Progenitor cell of endocrine pancreas (in vitro differentiated cells): ENCODE measurements around the gene ZIC5. TPM values are rescaled to one million over a fixed set of nuclear protein-coding genes. Genes with fewer than 3 reads are reported as not detected.

Source experiments
- DNase-seq: peaks from one replicate; pipeline ENCODE4 v3.0.0; 2021; ENCODE audit warnings: low spot score; ENCODE audit not compliant: unreplicated experiment
- H3K27ac Mint-ChIP-seq: 2 replicates; pipeline ENCODE4 v1.8.0; 2021; ENCODE audit warnings: mild to moderate bottlenecking, moderate library complexity, mixed read lengths
- H3K27me3 Mint-ChIP-seq: 2 replicates; pipeline ENCODE4 v1.8.0; 2021; ENCODE audit warnings: mixed read lengths
- H3K36me3 Mint-ChIP-seq: 2 replicates; pipeline ENCODE4 v1.8.0; 2022; ENCODE audit warnings: mixed read lengths; ENCODE audit not compliant: insufficient read depth
- H3K4me1 Mint-ChIP-seq: 2 replicates; pipeline ENCODE4 v1.8.0; 2021; ENCODE audit warnings: low read depth, mixed read lengths
- H3K4me3 Mint-ChIP-seq: 2 replicates; pipeline ENCODE4 v1.8.0; 2021; ENCODE audit warnings: low read depth, mild to moderate bottlenecking, moderate library complexity, mixed read lengths
- H3K9me3 Mint-ChIP-seq: 2 replicates; pipeline ENCODE4 v1.8.0; 2021; ENCODE audit warnings: low read depth, mixed read lengths
- total RNA-seq: library from RNA; stranded (reverse); gene quantifications from 2 replicates; pipeline ENCODE4 v1.2.1, GENCODE V29; 2021
- TF ChIP-seq, protein P1 (sequence below): fragments of 200-600 bp; sonication (generic); IDR thresholded peaks from one replicate; pipeline ENCODE4 v1.5.0; 2021; ENCODE audit warnings: antibody characterized with exemption, mild to moderate bottlenecking; ENCODE audit not compliant: unreplicated experiment

ZIC5 gene
- total RNA-seq, 1 donor from 2014 or later = not detected

DNA sequence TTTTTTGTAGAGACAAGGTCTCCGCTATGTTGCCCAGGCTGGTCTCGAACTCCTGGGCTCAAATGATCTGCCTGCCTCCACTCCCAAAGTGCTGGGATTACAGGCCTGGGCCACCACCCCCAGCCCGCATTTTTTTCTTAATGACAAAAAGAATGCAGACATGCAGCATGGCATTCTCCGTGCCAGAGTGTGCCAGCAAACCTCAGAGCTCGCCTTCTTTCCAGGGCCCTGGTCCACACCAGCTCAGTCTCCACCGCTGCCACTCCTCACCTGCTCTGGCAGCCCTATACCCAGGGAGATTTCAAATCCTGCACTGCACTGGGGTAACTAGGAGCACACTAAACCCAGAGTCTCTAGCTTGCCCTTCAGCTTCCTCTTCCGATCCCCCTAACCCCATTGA lies 41.7 kb downstream of the ZIC5 start:
- H3K27me3 Mint-ChIP-seq = peaks cover 26% of the 10 kb centered on the region
- no peaks in the 10 kb centered on the region for H3K36me3 Mint-ChIP-seq
- no peak overlapping the region for H3K4me3 Mint-ChIP-seq
- no peak overlapping the region for H3K27ac Mint-ChIP-seq
- H3K9me3 Mint-ChIP-seq = no peaks in the 10 kb centered on the region
- no peak for DNase-seq
- H3K4me1 Mint-ChIP-seq = no peaks in the 10 kb centered on the region
- TF ChIP-seq, protein P1, sequence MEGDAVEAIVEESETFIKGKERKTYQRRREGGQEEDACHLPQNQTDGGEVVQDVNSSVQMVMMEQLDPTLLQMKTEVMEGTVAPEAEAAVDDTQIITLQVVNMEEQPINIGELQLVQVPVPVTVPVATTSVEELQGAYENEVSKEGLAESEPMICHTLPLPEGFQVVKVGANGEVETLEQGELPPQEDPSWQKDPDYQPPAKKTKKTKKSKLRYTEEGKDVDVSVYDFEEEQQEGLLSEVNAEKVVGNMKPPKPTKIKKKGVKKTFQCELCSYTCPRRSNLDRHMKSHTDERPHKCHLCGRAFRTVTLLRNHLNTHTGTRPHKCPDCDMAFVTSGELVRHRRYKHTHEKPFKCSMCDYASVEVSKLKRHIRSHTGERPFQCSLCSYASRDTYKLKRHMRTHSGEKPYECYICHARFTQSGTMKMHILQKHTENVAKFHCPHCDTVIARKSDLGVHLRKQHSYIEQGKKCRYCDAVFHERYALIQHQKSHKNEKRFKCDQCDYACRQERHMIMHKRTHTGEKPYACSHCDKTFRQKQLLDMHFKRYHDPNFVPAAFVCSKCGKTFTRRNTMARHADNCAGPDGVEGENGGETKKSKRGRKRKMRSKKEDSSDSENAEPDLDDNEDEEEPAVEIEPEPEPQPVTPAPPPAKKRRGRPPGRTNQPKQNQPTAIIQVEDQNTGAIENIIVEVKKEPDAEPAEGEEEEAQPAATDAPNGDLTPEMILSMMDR = no peak

GRCh38 chr13:99926014-99926731 lies 45.4 kb downstream of the ZIC5 start:
- peaks cover 26% of the 10 kb centered on the region for H3K27me3 Mint-ChIP-seq
- no peak overlapping the region for H3K27ac Mint-ChIP-seq
- H3K9me3 Mint-ChIP-seq = no peaks in the 10 kb centered on the region
- no peaks in the 10 kb centered on the region for H3K36me3 Mint-ChIP-seq
- H3K4me3 Mint-ChIP-seq = no peak overlapping the region
- TF ChIP-seq, protein P1 = no peak
- H3K4me1 Mint-ChIP-seq = no peaks in the 10 kb centered on the region
- no peak for DNase-seq

DNA sequence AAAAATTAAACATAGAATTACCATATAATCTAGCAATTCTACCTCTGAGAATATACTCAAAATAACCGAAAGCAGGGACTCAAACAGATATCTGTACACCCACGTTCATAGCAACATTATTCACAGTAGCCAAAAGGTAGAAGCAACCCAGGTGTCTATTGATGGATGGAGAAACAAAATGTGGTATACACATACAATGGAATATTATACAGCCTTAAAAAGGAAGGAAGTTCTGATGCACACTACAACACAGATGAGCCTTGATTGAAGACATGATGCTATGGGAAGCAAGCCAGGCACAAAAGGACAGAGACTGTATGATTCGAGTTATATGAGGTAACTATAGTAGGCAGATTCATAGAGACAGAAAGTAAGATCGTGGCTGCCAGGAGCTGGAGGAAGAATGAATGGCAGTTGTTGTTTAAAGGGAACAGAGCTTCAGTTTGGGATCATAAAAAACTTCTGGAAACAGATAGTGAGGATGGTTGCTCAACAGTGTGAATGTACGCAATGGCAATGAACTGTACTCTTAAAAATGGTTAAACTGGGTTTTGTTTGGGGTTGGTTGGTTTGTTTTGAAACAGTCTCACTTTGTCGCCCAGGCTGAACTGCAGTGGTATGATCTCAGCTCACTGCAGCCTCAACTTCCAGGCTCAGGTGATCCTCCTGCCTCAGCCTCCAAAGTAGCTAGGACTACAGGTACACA lies 47.5 kb downstream of the ZIC5 start:
- H3K9me3 Mint-ChIP-seq = no peaks in the 10 kb centered on the region
- no peak overlapping the region for H3K27ac Mint-ChIP-seq
- TF ChIP-seq, protein P1 = no peak
- DNase-seq = no peak
- H3K4me1 Mint-ChIP-seq = no peaks in the 10 kb centered on the region
- no peaks in the 10 kb centered on the region for H3K36me3 Mint-ChIP-seq
- H3K27me3 Mint-ChIP-seq = peaks cover 23% of the 10 kb centered on the region
- no peak overlapping the region for H3K4me3 Mint-ChIP-seq

DNA sequence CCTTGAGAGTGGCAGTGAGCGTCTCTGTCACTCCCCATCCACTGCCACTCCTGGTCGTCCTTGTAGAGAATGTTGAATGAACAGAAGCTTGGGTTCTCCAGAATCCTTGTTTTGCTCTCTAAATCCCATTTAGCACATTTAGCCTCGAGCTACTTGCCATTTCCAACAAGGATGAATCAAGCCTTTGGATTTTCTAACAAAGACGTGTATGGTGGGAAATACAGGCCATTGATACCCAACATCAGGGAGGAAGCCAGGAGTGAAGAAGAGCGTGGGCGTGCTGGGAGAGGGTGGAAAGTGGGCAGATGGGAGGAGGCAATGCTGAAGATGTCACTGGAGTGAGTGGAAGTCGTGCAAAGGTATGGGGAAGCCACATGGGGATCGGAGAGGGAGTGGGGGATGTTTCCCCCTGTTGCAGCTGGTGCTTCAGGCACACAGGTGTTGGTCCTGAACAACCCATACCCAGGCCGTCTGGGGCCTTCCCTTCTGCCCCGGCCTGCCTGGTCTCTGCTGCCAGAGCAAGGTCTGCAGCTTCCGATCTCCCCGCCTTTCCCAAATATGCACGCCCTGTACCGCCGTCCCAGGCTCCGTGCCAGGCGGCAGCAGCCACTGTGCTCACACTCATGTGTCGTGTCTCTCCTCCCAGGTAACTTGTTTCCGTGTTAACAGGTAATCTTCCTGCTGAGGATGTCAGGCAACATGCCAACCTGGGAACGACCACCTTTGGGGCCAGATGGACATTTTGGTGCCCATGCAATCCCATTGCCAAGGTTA lies 48.7 kb downstream of the ZIC5 start:
- Mint-ChIP-seq H3K9me3 (no peaks in the 10 kb centered on the region), H3K4me3 (no peak overlapping the region), H3K27me3 (peaks cover 29% of the 10 kb centered on the region), H3K36me3 (no peaks in the 10 kb centered on the region), H3K4me1 (no peaks in the 10 kb centered on the region), H3K27ac (no peak overlapping the region)
- TF ChIP-seq, protein P1 = no peak
- no peak for DNase-seq

- H3K4me3 Mint-ChIP-seq = no peak overlapping the region
- DNase-seq = no peak
- H3K9me3 Mint-ChIP-seq = no peaks in the 10 kb centered on the region
- TF ChIP-seq, protein P1 = no peak
- no peaks in the 10 kb centered on the region for H3K36me3 Mint-ChIP-seq
- no peak overlapping the region for H3K27ac Mint-ChIP-seq
- H3K4me1 Mint-ChIP-seq = no peaks in the 10 kb centered on the region
- H3K27me3 Mint-ChIP-seq = peaks cover 41% of the 10 kb centered on the region
These were observed 52.4 kb downstream of the ZIC5 start for GRCh38 chr13:99919132-99919531.
